SH-SY5Y (cell line): ENCODE results near the gene KDM4B.

Experiments
- GATA2 ChIP-seq: IDR thresholded peaks from 2 replicates; pipeline ENCODE4 v1.6.1; 2011; ENCODE audit warnings: mild to moderate bottlenecking, low read depth, low read length
- GATA3 ChIP-seq: IDR thresholded peaks from 2 replicates; pipeline ENCODE4 v1.6.1; 2011; ENCODE audit warnings: low read depth, mild to moderate bottlenecking, low read length, moderate library complexity

DNA sequence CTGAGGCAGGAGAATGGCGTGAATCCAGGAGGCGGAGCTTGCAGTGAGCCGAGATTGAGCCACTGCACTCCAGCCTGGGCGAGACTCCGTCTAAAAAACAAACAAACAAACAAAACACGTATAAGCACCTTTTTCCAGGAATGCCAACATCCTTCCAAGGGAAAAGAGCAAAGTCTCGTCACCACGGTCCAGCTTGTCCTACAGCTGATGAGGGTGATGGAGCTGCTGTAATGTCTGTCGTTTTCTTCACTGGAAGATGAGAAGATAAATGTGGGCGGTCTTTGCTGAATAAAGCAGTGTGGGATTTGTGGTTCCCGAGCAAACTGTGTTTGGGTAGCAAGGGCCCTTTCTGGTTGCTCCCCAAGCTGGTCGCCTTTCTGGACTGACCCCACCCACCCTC, 205.1 kb downstream of the KDM4B start:
- no peak for TF ChIP-seq GATA2
- no peak for TF ChIP-seq GATA3
